Measurements from ENCODE around the gene DNAJB6. TPM values are rescaled to one million over a fixed set of nuclear protein-coding genes. Genes with fewer than 3 reads are reported as not detected.

Gene DNAJB6
- total and polyA plus RNA-seq, 2 of the 4 experiments (the other 2 are of a cell fraction), result 93.4 to 165 TPM

DNA sequence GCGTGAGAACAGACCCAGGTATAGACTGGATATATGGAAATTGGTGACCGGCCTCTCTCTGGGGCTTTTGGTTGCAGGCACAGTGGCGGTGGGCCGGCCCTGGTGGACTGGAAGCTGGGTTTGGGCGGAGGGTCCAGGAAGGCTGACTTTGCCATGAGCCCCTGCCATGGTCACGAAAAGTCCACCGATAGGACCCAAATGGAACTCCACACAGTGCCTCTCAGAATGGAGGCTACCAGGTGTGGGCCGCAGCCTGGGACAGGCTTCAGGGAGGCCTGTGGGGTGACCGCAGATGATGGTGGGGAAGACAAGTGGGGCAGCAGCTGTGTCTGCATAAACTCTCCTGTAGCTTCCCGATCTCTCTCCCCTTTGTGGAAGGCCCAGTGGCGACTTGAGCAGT lies 123.2 kb downstream of the DNAJB6 start:
- Histone ChIP-seq H2BK120ac (ENCODE audit: low read depth, low read length) (no peak overlapping the region), H3K27ac (ENCODE audit: insufficient read depth, low read length) (no peak overlapping the region), H3K18ac (ENCODE audit: low read depth, low read length) (no peak overlapping the region), H4K20me1 (ENCODE audit: insufficient read depth, low read length) (no peaks in the 10 kb centered on the region), H3K27me3 (ENCODE audit: control insufficient read depth, insufficient read depth, low read length) (peaks cover 11% of the 10 kb centered on the region; the same call in 1 of the 2 replicates), H4K8ac (ENCODE audit: low read depth in 2 of 2, low read length in 2 of 2) (no peak overlapping the region), H3K36me3 (ENCODE audit: control insufficient read depth, insufficient read depth, low read length) (no peaks in the 10 kb centered on the region), H2AK9ac (replicated peaks; ENCODE audit: low read depth, low read length, poor library complexity) (no peak overlapping the region), H3K14ac (replicated peaks; ENCODE audit: low read depth, low read length) (no peak overlapping the region), H3K9me3 (ENCODE audit: control insufficient read depth, insufficient read depth, low read length) (no peaks in the 10 kb centered on the region), H2BK20ac (ENCODE audit: low read depth, low read length) (no peak overlapping the region), H3K4me2 (ENCODE audit: low read depth, low read length) (no peak overlapping the region), H3K9me1 (ENCODE audit: insufficient read depth, low read length) (no peaks in the 10 kb centered on the region), H3K4ac (ENCODE audit: low read depth, low read length) (no peak overlapping the region), H3K56ac (ENCODE audit: extremely low read depth, insufficient read depth, low read length) (no peak overlapping the region), H2BK15ac (ENCODE audit: low read depth, low read length) (no peak overlapping the region), H4K91ac (ENCODE audit: insufficient read depth, low read depth, low read length) (no peak overlapping the region), H3K79me1 (ENCODE audit: low read depth in 1 of 2, low read length in 2 of 2) (no peaks in the 10 kb centered on the region), H2BK5ac (ENCODE audit: low read depth, low read length, poor library complexity, severe bottlenecking) (no peak overlapping the region), H2AK5ac (ENCODE audit: low read depth, low read length) (no peak overlapping the region), H3K23ac (ENCODE audit: low read depth, low read length) (no peak overlapping the region), H3K4me1 (ENCODE audit: control insufficient read depth, insufficient read depth, low read length) (no peaks in the 10 kb centered on the region), H3K9ac (ENCODE audit: low read depth, low read length) (no peak overlapping the region), H4K5ac (ENCODE audit: low read depth, low read length) (no peak overlapping the region), H2AFZ (replicated peaks; ENCODE audit: low read length, poor library complexity) (no peak overlapping the region), H3K4me3 (ENCODE audit: insufficient read depth, low read depth, low read length) (no peak overlapping the region)
- ATAC-seq (ENCODE audit: low read depth), result no peak
- 88% methylated on average over 2 of the region's 11 CpGs; no CpG with 5 or more reads in 1 of the 2 experiments for WGBS, 2 experiments (ENCODE audit: extremely low coverage in 2 of 2, insufficient read length in 1 of 2)
- ChIA-PET CTCF (no interaction called here), POLR2A (ENCODE audit: unreplicated experiment) (interaction anchor here (0.6 kb wide), 1 partner anchor 420 kb away, joined by 3 read pairs; no protein-coding TSS in a partner anchor)
- no peak for TF ChIP-seq RFX5 (IDR thresholded peaks at IDR 0.05; ENCODE audit: low read depth, low read length)
- TF ChIP-seq ELK1 (IDR thresholded peaks at IDR 0.05; ENCODE audit: borderline replicate concordance, low read depth, low read length), result no peak
- TF ChIP-seq FOS (IDR thresholded peaks at IDR 0.05; ENCODE audit: low read depth, low read length), result no peak
- TF ChIP-seq MAZ (IDR thresholded peaks at IDR 0.05; ENCODE audit: borderline replicate concordance, low read depth, low read length), result no peak
- no peak for TF ChIP-seq POLR2A (IDR thresholded peaks at IDR 0.05; ENCODE audit: low read depth, low read length)
- no peak for TF ChIP-seq RAD21 (IDR thresholded peaks at IDR 0.05; ENCODE audit: low read length)
- no peak for TF ChIP-seq CEBPB (IDR thresholded peaks at IDR 0.05; ENCODE audit: low read depth, low read length)
- TF ChIP-seq SMC3 (IDR thresholded peaks at IDR 0.05; ENCODE audit: low read depth, low read length), result no peak
- TF ChIP-seq MXI1 (IDR thresholded peaks at IDR 0.05; ENCODE audit: borderline replicate concordance, low read depth, low read length), result no peak
- TF ChIP-seq MAFK (IDR thresholded peaks at IDR 0.05; ENCODE audit: low read depth, low read length), result no peak
- no peak for TF ChIP-seq NFE2L2 (IDR thresholded peaks at IDR 0.05; ENCODE audit: low read depth, low read length)
- TF ChIP-seq CHD1 (IDR thresholded peaks at IDR 0.05; ENCODE audit: low read depth, low read length), result no peak
- no peak for TF ChIP-seq USF2 (IDR thresholded peaks at IDR 0.05; ENCODE audit: low read depth, low read length)
- TF ChIP-seq, protein P1, sequence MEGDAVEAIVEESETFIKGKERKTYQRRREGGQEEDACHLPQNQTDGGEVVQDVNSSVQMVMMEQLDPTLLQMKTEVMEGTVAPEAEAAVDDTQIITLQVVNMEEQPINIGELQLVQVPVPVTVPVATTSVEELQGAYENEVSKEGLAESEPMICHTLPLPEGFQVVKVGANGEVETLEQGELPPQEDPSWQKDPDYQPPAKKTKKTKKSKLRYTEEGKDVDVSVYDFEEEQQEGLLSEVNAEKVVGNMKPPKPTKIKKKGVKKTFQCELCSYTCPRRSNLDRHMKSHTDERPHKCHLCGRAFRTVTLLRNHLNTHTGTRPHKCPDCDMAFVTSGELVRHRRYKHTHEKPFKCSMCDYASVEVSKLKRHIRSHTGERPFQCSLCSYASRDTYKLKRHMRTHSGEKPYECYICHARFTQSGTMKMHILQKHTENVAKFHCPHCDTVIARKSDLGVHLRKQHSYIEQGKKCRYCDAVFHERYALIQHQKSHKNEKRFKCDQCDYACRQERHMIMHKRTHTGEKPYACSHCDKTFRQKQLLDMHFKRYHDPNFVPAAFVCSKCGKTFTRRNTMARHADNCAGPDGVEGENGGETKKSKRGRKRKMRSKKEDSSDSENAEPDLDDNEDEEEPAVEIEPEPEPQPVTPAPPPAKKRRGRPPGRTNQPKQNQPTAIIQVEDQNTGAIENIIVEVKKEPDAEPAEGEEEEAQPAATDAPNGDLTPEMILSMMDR (conservative IDR thresholded peaks at IDR 0.05; ENCODE audit: low read depth, low read length), result no peak
- in situ Hi-C loops (cut with MboI; ENCODE audit: low sequenced_read_pairs) (no loop called here), dilution Hi-C loops (cut with HindIII; ENCODE audit: low sequenced_read_pairs, unreplicated experiment) (no loop called here), intact Hi-C loops (cut with micrococcal nuclease) (no loop called here)
- BruUV-seq (replicated peaks), result no TSS peak
- no peak for DNase-seq

All from IMR-90 (cell line).